Measurements from ENCODE around the gene PIK3R5.

GRCh38 chr17:8966926-8967325 is 1.4 kb upstream of the PIK3R5 start:
- no peak for TF ChIP-seq CTCF (IDR thresholded peaks at IDR 0.05)
- no peak for TF ChIP-seq POLR2A (IDR thresholded peaks at IDR 0.05)

All from heart left ventricle (tissue), 13 donors.